Measurements from ENCODE around the gene TULP1.
A peak's percentile ranks its signal among the peaks of the same experiment; 100 is the strongest.

Gene TULP1

DNA sequence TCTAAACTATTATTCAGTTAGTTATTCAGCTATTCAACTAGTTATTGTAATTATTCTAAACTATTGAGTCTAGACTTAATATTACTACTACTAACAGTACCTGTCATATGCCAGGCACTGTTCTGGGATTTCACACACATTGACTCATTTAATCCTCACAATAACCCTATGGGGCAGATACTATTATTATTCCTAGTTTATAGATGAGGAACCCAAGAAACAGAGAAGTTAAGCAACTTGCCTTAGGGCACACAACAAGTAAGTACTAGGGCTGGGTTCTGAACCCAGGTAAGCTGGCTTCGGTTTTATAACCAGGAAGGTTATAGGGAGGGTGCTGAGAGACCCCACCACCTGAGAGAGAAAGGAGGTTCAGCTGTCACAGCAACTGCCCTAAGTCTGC is 23.6 kb downstream of the TULP1 start:
- Histone ChIP-seq H3K4me3 (ENCODE audit: low read depth in 1 of 2, low read length in 2 of 2) (no peak overlapping the region), H3K36me3 (ENCODE audit: control insufficient read depth in 1 of 2, insufficient read depth in 2 of 2, low read length in 2 of 2) (peaks cover 3 to 6% of the 10 kb centered on the region in 2 donors), H3K4me1 (ENCODE audit: control insufficient read depth in 1 of 2, insufficient read depth in 2 of 2, low read length in 2 of 2) (peaks cover 16 to 76% of the 10 kb centered on the region in 2 donors), H3K27me3 (ENCODE audit: low read depth, low read length) (no peaks in the 10 kb centered on the region), H3K27ac (ENCODE audit: low read length) (peak overlapping the region; percentile 84), H3K9me3 (ENCODE audit: control insufficient read depth in 1 of 2, low read length in 2 of 2) (no peaks in the 10 kb centered on the region)

DNA sequence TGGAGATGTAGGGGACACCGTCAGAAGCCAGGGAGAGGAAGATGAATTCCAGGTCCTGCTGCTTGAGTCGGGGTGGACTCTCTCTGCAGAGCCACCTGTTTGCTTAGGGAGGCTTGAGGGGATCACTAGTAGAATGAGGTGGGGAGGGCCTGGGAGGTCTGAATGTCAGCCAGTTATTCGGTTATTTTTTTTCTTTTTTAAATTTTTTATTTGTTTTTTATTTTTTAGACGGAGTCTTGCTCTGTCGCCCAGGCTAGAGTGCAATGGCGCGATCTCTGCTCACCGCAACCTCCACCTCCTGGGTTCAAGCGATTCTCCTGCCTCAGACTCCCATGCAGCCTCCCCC is 24.2 kb downstream of the TULP1 start:
- no peaks in the 10 kb centered on the region for H3K9me3 ChIP-seq (ENCODE audit: control insufficient read depth in 1 of 2, low read length in 2 of 2)
- H3K4me3 ChIP-seq (ENCODE audit: low read depth in 1 of 2, low read length in 2 of 2): no peak overlapping the region
- H3K27me3 ChIP-seq (ENCODE audit: low read depth, low read length): no peaks in the 10 kb centered on the region
- H3K4me1 ChIP-seq (ENCODE audit: control insufficient read depth in 1 of 2, insufficient read depth in 2 of 2, low read length in 2 of 2): peaks cover 16 to 76% of the 10 kb centered on the region in 2 donors
- peak overlapping the region; percentile 76 for H3K27ac ChIP-seq (ENCODE audit: low read length)
- H3K36me3 ChIP-seq (ENCODE audit: control insufficient read depth in 1 of 2, insufficient read depth in 2 of 2, low read length in 2 of 2): peaks cover 7 to 10% of the 10 kb centered on the region in 2 donors

DNA sequence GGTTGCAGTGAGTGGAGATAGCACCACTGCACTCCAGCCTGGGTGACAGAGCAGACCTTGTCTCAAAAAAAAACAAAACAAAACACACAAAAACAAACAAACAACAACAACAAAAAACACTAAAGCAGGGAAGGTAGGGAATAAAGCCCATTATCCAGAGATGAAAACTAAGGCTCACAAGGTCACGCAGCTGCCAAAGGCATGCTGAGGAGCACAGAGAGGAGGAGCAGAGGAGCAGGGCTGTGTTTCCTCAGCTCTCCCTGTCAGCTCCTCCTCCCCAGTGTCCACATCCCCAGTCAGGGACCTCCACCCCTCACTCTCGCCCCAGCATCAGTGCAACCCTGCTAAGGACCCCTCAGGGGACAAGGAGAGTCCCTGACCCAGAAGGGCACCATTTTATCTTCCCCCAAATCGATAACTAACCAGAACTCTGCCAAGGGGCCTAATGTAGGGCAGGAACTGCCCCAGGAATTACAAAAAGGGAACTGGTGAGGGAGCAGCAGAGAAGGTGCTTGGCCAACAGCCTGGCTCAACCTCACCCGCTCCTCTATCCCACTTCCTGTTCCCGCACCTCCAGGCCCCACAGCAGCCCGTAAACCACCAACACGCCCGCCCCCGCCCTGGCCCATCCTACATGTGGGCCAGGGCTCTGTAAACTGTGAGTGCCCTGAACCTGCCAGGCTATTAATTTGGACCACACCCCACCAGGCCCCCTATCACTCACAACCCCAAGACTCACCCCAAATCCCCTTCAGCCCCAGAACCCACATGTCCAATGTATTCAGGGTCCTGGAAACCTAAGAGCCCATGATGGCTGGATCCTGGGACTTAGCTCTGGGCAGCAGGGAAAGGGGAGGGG is 24.8 kb downstream of the TULP1 start:
- H3K4me1 ChIP-seq (ENCODE audit: control insufficient read depth in 1 of 2, insufficient read depth in 2 of 2, low read length in 2 of 2): peaks cover 10 to 78% of the 10 kb centered on the region in 2 donors
- H3K27me3 ChIP-seq (ENCODE audit: low read depth, low read length): no peaks in the 10 kb centered on the region
- no peak overlapping the region for H3K4me3 ChIP-seq (ENCODE audit: low read depth in 1 of 2, low read length in 2 of 2)
- H3K27ac ChIP-seq (ENCODE audit: low read length): peak overlapping the region; percentile 76
- H3K9me3 ChIP-seq (ENCODE audit: control insufficient read depth in 1 of 2, low read length in 2 of 2): no peaks in the 10 kb centered on the region
- peaks cover 7 to 10% of the 10 kb centered on the region in 2 donors for H3K36me3 ChIP-seq (ENCODE audit: control insufficient read depth in 1 of 2, insufficient read depth in 2 of 2, low read length in 2 of 2)

- Histone ChIP-seq H3K4me1 (ENCODE audit: control insufficient read depth in 1 of 2, insufficient read depth in 2 of 2, low read length in 2 of 2) (peaks cover 6 to 64% of the 10 kb centered on the region in 2 donors), H3K4me3 (ENCODE audit: low read depth in 1 of 2, low read length in 2 of 2) (peak overlapping the region; percentile 7 to 48), H3K27me3 (ENCODE audit: low read depth, low read length) (no peaks in the 10 kb centered on the region), H3K27ac (ENCODE audit: low read length) (peak overlapping the region; percentile 67), H3K9me3 (ENCODE audit: control insufficient read depth in 1 of 2, low read length in 2 of 2) (no peaks in the 10 kb centered on the region), H3K36me3 (ENCODE audit: control insufficient read depth in 1 of 2, insufficient read depth in 2 of 2, low read length in 2 of 2) (peaks cover 7 to 10% of the 10 kb centered on the region in 2 donors)
These were observed 26.4 kb downstream of the TULP1 start for GRCh38 chr6:35486005-35486925.

DNA sequence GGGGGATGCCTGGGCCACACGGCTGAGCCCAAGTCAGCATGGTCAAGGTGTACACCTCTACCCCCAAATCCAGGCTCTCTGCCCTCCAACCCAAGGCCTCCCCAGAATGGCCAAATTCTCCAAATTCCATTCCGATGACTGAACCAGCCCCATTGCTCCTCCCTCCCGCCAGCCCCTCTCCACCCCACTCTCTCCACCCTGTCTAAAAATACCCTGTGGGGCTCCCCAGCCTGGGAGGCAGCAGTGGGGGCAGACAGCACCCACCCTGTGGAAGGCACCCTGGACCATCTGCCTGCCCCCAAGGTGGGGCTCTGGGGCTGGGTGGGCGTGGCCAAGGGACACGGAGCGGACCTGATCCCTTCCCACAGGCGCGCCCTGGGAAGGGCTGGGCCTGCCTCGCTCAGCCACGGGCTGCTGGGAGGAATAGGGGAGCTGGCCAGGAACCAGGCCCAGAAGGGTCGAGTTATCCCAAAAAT is 27.3 kb downstream of the TULP1 start:
- H3K27ac ChIP-seq (ENCODE audit: low read length): peak overlapping the region; percentile 67
- no peaks in the 10 kb centered on the region for H3K27me3 ChIP-seq (ENCODE audit: low read depth, low read length)
- no peaks in the 10 kb centered on the region for H3K9me3 ChIP-seq (ENCODE audit: control insufficient read depth in 1 of 2, low read length in 2 of 2)
- peak overlapping the region; percentile 7 to 48 for H3K4me3 ChIP-seq (ENCODE audit: low read depth in 1 of 2, low read length in 2 of 2)
- H3K36me3 ChIP-seq (ENCODE audit: control insufficient read depth in 1 of 2, insufficient read depth in 2 of 2, low read length in 2 of 2): peaks cover 7 to 13% of the 10 kb centered on the region in 2 donors
- H3K4me1 ChIP-seq (ENCODE audit: control insufficient read depth in 1 of 2, insufficient read depth in 2 of 2, low read length in 2 of 2): peaks cover 6 to 57% of the 10 kb centered on the region in 2 donors

GRCh38 chr6:35484921-35485392 is 27.7 kb downstream of the TULP1 start:
- Histone ChIP-seq H3K4me3 (ENCODE audit: low read depth in 1 of 2, low read length in 2 of 2) (no peak overlapping the region), H3K4me1 (ENCODE audit: control insufficient read depth in 1 of 2, insufficient read depth in 2 of 2, low read length in 2 of 2) (peaks cover 6 to 54% of the 10 kb centered on the region in 2 donors), H3K36me3 (ENCODE audit: control insufficient read depth in 1 of 2, insufficient read depth in 2 of 2, low read length in 2 of 2) (peaks cover 7 to 18% of the 10 kb centered on the region in 2 donors), H3K9me3 (ENCODE audit: control insufficient read depth in 1 of 2, low read length in 2 of 2) (no peaks in the 10 kb centered on the region), H3K27me3 (ENCODE audit: low read depth, low read length) (no peaks in the 10 kb centered on the region), H3K27ac (ENCODE audit: low read length) (peak overlapping the region; percentile 67)

- no peaks in the 10 kb centered on the region for H3K9me3 ChIP-seq (ENCODE audit: control insufficient read depth in 1 of 2, low read length in 2 of 2)
- peaks cover 7 to 26% of the 10 kb centered on the region in 2 donors for H3K36me3 ChIP-seq (ENCODE audit: control insufficient read depth in 1 of 2, insufficient read depth in 2 of 2, low read length in 2 of 2)
- H3K27me3 ChIP-seq (ENCODE audit: low read depth, low read length): no peaks in the 10 kb centered on the region
- peaks cover 6 to 54% of the 10 kb centered on the region in 2 donors for H3K4me1 ChIP-seq (ENCODE audit: control insufficient read depth in 1 of 2, insufficient read depth in 2 of 2, low read length in 2 of 2)
- no peak overlapping the region for H3K4me3 ChIP-seq (ENCODE audit: low read depth in 1 of 2, low read length in 2 of 2)
- no peak overlapping the region for H3K27ac ChIP-seq (ENCODE audit: low read length)
These were observed 28.6 kb downstream of the TULP1 start for GRCh38 chr6:35483893-35484645.

GRCh38 chr6:35483490-35483889 is 29.2 kb downstream of the TULP1 start:
- Histone ChIP-seq H3K4me1 (ENCODE audit: control insufficient read depth in 1 of 2, insufficient read depth in 2 of 2, low read length in 2 of 2) (peaks cover 6 to 54% of the 10 kb centered on the region in 2 donors), H3K27me3 (ENCODE audit: low read depth, low read length) (no peaks in the 10 kb centered on the region), H3K36me3 (ENCODE audit: control insufficient read depth in 1 of 2, insufficient read depth in 2 of 2, low read length in 2 of 2) (peaks cover 9 to 31% of the 10 kb centered on the region in 2 donors), H3K9me3 (ENCODE audit: control insufficient read depth in 1 of 2, low read length in 2 of 2) (no peaks in the 10 kb centered on the region), H3K4me3 (ENCODE audit: low read depth in 1 of 2, low read length in 2 of 2) (no peak overlapping the region), H3K27ac (ENCODE audit: low read length) (no peak overlapping the region)

- Histone ChIP-seq H3K4me1 (ENCODE audit: control insufficient read depth in 1 of 2, insufficient read depth in 2 of 2, low read length in 2 of 2) (peaks cover 5 to 49% of the 10 kb centered on the region in 2 donors), H3K9me3 (ENCODE audit: control insufficient read depth in 1 of 2, low read length in 2 of 2) (no peaks in the 10 kb centered on the region), H3K27me3 (ENCODE audit: low read depth, low read length) (no peaks in the 10 kb centered on the region), H3K27ac (ENCODE audit: low read length) (no peak overlapping the region), H3K4me3 (ENCODE audit: low read depth in 1 of 2, low read length in 2 of 2) (no peak overlapping the region), H3K36me3 (ENCODE audit: control insufficient read depth in 1 of 2, insufficient read depth in 2 of 2, low read length in 2 of 2) (peaks cover 12 to 35% of the 10 kb centered on the region in 2 donors)
These were observed 29.6 kb downstream of the TULP1 start for GRCh38 chr6:35483062-35483461.

DNA sequence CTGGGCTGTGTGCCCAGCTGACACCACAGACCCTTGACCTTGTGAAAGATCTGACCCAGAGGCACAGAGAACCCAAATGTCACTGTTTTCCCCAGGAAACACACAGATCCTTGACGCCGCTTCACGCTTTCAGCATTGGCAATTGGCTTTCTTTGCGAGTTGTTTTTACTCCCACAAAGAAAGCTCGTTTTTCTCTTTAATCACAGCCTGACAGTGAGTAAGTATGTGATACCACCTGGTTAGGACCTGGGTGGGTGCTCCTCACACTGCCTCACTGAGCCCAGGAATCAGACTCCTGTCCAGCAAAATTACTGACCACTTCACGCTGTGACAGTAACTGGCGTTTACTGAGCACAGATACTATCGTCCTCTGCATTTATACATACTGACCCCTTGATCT is 31.5 kb downstream of the TULP1 start:
- Histone ChIP-seq H3K27ac (ENCODE audit: low read length) (no peak overlapping the region), H3K27me3 (ENCODE audit: low read depth, low read length) (no peaks in the 10 kb centered on the region), H3K4me1 (ENCODE audit: control insufficient read depth in 1 of 2, insufficient read depth in 2 of 2, low read length in 2 of 2) (peaks cover 0 to 34% of the 10 kb centered on the region in 2 donors), H3K4me3 (ENCODE audit: low read depth in 1 of 2, low read length in 2 of 2) (no peak overlapping the region), H3K36me3 (ENCODE audit: control insufficient read depth in 1 of 2, insufficient read depth in 2 of 2, low read length in 2 of 2) (peaks cover 12 to 47% of the 10 kb centered on the region in 2 donors), H3K9me3 (ENCODE audit: control insufficient read depth in 1 of 2, low read length in 2 of 2) (no peaks in the 10 kb centered on the region)
